IMR-90 (cell line): ENCODE measurements around the gene PPP2R5A. TPM values are rescaled to one million over a fixed set of nuclear protein-coding genes. Genes with fewer than 3 reads are reported as not detected.

ENCODE experiments used
- ATAC-seq: fragments of 200-7000 bp; cut with Tn5 transposase; 2 replicates; pipeline ENCODE4 v1.9.1; 2020; ENCODE audit warnings: low read depth, mild to moderate bottlenecking, moderate library complexity
- BruUV-seq: library from RNA; stranded (reverse); fragments of 400-500 nt; replicated peaks from 2 replicates; lab custom pipeline; 2021; lab: Mats Ljungman, UMichigan
- CTCF ChIA-PET: fragments of 300-600 bp; formaldehyde crosslinking; extraction: SDS; loops from one replicate; lab custom pipeline; 2021; ENCODE audit warnings: antibody characterized with exemption; lab: Yijun Ruan, JAX
- POLR2A ChIA-PET: fragments of 300-600 bp; sonication (Branson Sonifier 250); formaldehyde crosslinking; loops from one replicate; lab custom pipeline; 2022; ENCODE audit warnings: antibody characterized with exemption; ENCODE audit not compliant: unreplicated experiment; lab: Charles Lee
- DNase-seq: peaks from one replicate; pipeline ENCODE4 v3.0.0; 2013
- H2AFZ ChIP-seq: replicated peaks from 2 replicates; pipeline ENCODE3; 2013; ENCODE audit warnings: low read length, mild to moderate bottlenecking; ENCODE audit not compliant: poor library complexity
- H2AK5ac ChIP-seq: 2 replicates; pipeline ENCODE4 v1.6.1; 2013; ENCODE audit warnings: low read depth, low read length, inconsistent platforms
- H2AK9ac ChIP-seq: replicated peaks from 2 replicates; pipeline ENCODE3; 2013; ENCODE audit warnings: mild to moderate bottlenecking, low read depth, low read length, moderate library complexity; ENCODE audit not compliant: poor library complexity
- H2BK120ac ChIP-seq: 2 replicates; pipeline ENCODE4 v1.6.1; 2013; ENCODE audit warnings: low read depth, low read length, inconsistent platforms
- H2BK15ac ChIP-seq: 3 replicates; pipeline ENCODE4 v1.6.1; 2013; ENCODE audit warnings: low read depth, low read length, inconsistent platforms
- H2BK20ac ChIP-seq: 2 replicates; pipeline ENCODE4 v1.6.1; 2013; ENCODE audit warnings: low read depth, mild to moderate bottlenecking, inconsistent platforms, low read length, moderate library complexity
- H2BK5ac ChIP-seq: 2 replicates; pipeline ENCODE4 v1.6.1; 2013; ENCODE audit warnings: mild to moderate bottlenecking, low read depth, low read length, inconsistent platforms; ENCODE audit not compliant: poor library complexity, severe bottlenecking
- H3K14ac ChIP-seq: replicated peaks from 2 replicates; pipeline ENCODE4 v1.6.1; 2013; ENCODE audit warnings: low read depth, low read length, inconsistent platforms
- H3K18ac ChIP-seq: 2 replicates; pipeline ENCODE4 v1.6.1; 2013; ENCODE audit warnings: low read depth, low read length, control low read depth
- H3K23ac ChIP-seq: 2 replicates; pipeline ENCODE4 v1.6.1; 2013; ENCODE audit warnings: low read depth, low read length, inconsistent platforms
- H3K27ac ChIP-seq: 2 replicates; pipeline ENCODE4 v1.5.1; 2013; ENCODE audit warnings: mild to moderate bottlenecking, control low read depth, low read length; ENCODE audit not compliant: insufficient read depth
- H3K27me3 ChIP-seq: 2 replicates; pipeline ENCODE4 v1.6.1; 2013; ENCODE audit warnings: low read length; ENCODE audit not compliant: control insufficient read depth, insufficient read depth
- H3K36me3 ChIP-seq: 2 replicates; pipeline ENCODE4 v1.6.1; 2013; ENCODE audit warnings: low read length, mixed read lengths; ENCODE audit not compliant: control insufficient read depth, insufficient read depth
- H3K4ac ChIP-seq: 2 replicates; pipeline ENCODE4 v1.6.1; 2013; ENCODE audit warnings: low read depth, low read length, inconsistent platforms
- H3K4me1 ChIP-seq: 2 replicates; pipeline ENCODE4 v1.6.1; 2013; ENCODE audit warnings: low read length, mixed read lengths; ENCODE audit not compliant: control insufficient read depth, insufficient read depth
- H3K4me2 ChIP-seq: 2 replicates; pipeline ENCODE4 v1.6.1; 2013; ENCODE audit warnings: low read depth, mild to moderate bottlenecking, control low read depth, low read length, moderate library complexity
- H3K4me3 ChIP-seq: 2 replicates; pipeline ENCODE4 v1.5.1; 2013; ENCODE audit warnings: low read depth, mild to moderate bottlenecking, control low read depth, low read length, moderate library complexity; ENCODE audit not compliant: insufficient read depth
- H3K56ac ChIP-seq: 2 replicates; pipeline ENCODE4 v1.6.1; 2013; ENCODE audit warnings: low read length, inconsistent platforms; ENCODE audit not compliant: insufficient read depth; ENCODE audit errors: extremely low read depth
- H3K79me1 ChIP-seq, 2 experiments: 2 replicates each; pipeline ENCODE4 v1.6.1; 2013; ENCODE audit warnings: low read length in 2 of 2, inconsistent platforms in 1 of 2, low read depth in 1 of 2
- H3K9ac ChIP-seq: 2 replicates; pipeline ENCODE4 v1.6.1; 2013; ENCODE audit warnings: low read depth, low read length, control low read depth
- H3K9me1 ChIP-seq: 2 replicates; pipeline ENCODE4 v1.6.1; 2013; ENCODE audit warnings: low read length, inconsistent platforms; ENCODE audit not compliant: insufficient read depth
- H3K9me3 ChIP-seq: 2 replicates; pipeline ENCODE4 v1.6.1; 2013; ENCODE audit warnings: low read length; ENCODE audit not compliant: control insufficient read depth, insufficient read depth
- H4K20me1 ChIP-seq: 2 replicates; pipeline ENCODE4 v1.6.1; 2013; ENCODE audit warnings: low read length, inconsistent platforms; ENCODE audit not compliant: insufficient read depth
- H4K5ac ChIP-seq: 2 replicates; pipeline ENCODE4 v1.6.1; 2013; ENCODE audit warnings: mild to moderate bottlenecking, low read depth, low read length, control low read depth
- H4K8ac ChIP-seq, 2 experiments: 2 replicates each; pipeline ENCODE4 v1.6.1; 2013; ENCODE audit warnings: low read depth in 2 of 2, low read length in 2 of 2, control low read depth in 1 of 2, inconsistent platforms in 1 of 2
- H4K91ac ChIP-seq: 2 replicates; pipeline ENCODE4 v1.6.1; 2013; ENCODE audit warnings: low read depth, low read length, inconsistent platforms; ENCODE audit not compliant: insufficient read depth
- BHLHE40 ChIP-seq: fragments of 150-350 bp; IDR thresholded peaks from 2 replicates; pipeline ENCODE4 v1.6.1; 2016; ENCODE audit warnings: mild to moderate bottlenecking, low read depth, low read length
- CEBPB ChIP-seq: IDR thresholded peaks from 2 replicates; pipeline ENCODE4 v1.6.1; 2012; ENCODE audit warnings: low read depth, low read length, improper control_type of control experiment
- CHD1 ChIP-seq: IDR thresholded peaks from 2 replicates; pipeline ENCODE4 v1.6.1; 2012; ENCODE audit warnings: low read depth, low read length, improper control_type of control experiment
- FOS ChIP-seq: fragments of 150-350 bp; IDR thresholded peaks from 2 replicates; pipeline ENCODE4 v1.6.1; 2016; ENCODE audit warnings: low read depth, low read length
- MAFK ChIP-seq: IDR thresholded peaks from 2 replicates; pipeline ENCODE4 v1.6.1; 2012; ENCODE audit warnings: low read depth, low read length, improper control_type of control experiment
- MAZ ChIP-seq: IDR thresholded peaks from 2 replicates; pipeline ENCODE4 v1.6.1; 2012; ENCODE audit warnings: low read depth, mild to moderate bottlenecking, low read length, improper control_type of control experiment, moderate library complexity, borderline replicate concordance
- MXI1 ChIP-seq: IDR thresholded peaks from 2 replicates; pipeline ENCODE4 v1.6.1; 2012; ENCODE audit warnings: low read depth, mild to moderate bottlenecking, low read length, moderate library complexity, borderline replicate concordance
- NFE2L2 ChIP-seq: fragments of 150-350 bp; IDR thresholded peaks from 2 replicates; pipeline ENCODE4 v1.6.1; 2016; ENCODE audit warnings: low read depth, mild to moderate bottlenecking, low read length
- POLR2A ChIP-seq: IDR thresholded peaks from 2 replicates; pipeline ENCODE4 v1.6.1; 2012; ENCODE audit warnings: mild to moderate bottlenecking, low read depth, low read length
- RAD21 ChIP-seq: IDR thresholded peaks from 2 replicates; pipeline ENCODE4 v1.6.1; 2012; ENCODE audit warnings: low read length, improper control_type of control experiment
- RCOR1 ChIP-seq: IDR thresholded peaks from 2 replicates; pipeline ENCODE4 v1.6.1; 2012; ENCODE audit warnings: mild to moderate bottlenecking, low read length, improper control_type of control experiment; ENCODE audit not compliant: insufficient replicate concordance
- RFX5 ChIP-seq: IDR thresholded peaks from 2 replicates; pipeline ENCODE4 v1.8.0; 2012; ENCODE audit warnings: low read depth, mild to moderate bottlenecking, low read length, moderate library complexity
- SMC3 ChIP-seq: fragments of 150-350 bp; IDR thresholded peaks from 2 replicates; pipeline ENCODE4 v1.6.1; 2016; ENCODE audit warnings: low read depth, mild to moderate bottlenecking, antibody characterized with exemption, low read length, moderate library complexity
- dilution Hi-C: fragments of 300-500 bp; cut with HindIII; formaldehyde crosslinking; loops from one replicate; pipeline ENCODE4 v1.14.3; 2018; ENCODE audit warnings: low sequenced_read_pairs; ENCODE audit not compliant: unreplicated experiment
- in situ Hi-C: fragments of 300-500 bp; cut with MboI; formaldehyde crosslinking; loops from 3 replicates; pipeline ENCODE4 v1.14.3; 2019; ENCODE audit warnings: low sequenced_read_pairs, inconsistent platforms, mixed read lengths
- intact Hi-C: fragments of 100-400 bp; cut with micrococcal nuclease; formaldehyde crosslinking; loops from 2 replicates; pipeline ENCODE4 v1.10.0; 2022
- polyA plus RNA-seq, 3 experiments: library from polyadenylated mRNA; depleted of rRNA; stranded (reverse); fragments of >200 nt; gene quantifications; 2 replicates each; pipeline ENCODE4 v1.2.3, GENCODE V29; 2012; ENCODE audit warnings: low replicate concordance in 1 of 3
- total RNA-seq: library from RNA; depleted of rRNA; stranded (reverse); fragments of >200 nt; gene quantifications from 2 replicates; pipeline ENCODE4 v1.2.3, GENCODE V29; 2012
- TF ChIP-seq, protein P1 (sequence below): conservative IDR thresholded peaks from 2 replicates; pipeline ENCODE4 v1.5.1; 2012; ENCODE audit warnings: mild to moderate bottlenecking, low read depth, low read length, improper control_type of control experiment
- TF ChIP-seq, protein P2 (sequence below): fragments of 150-350 bp; IDR thresholded peaks from 2 replicates; pipeline ENCODE4 v1.6.1; 2017; ENCODE audit warnings: mild to moderate bottlenecking, antibody characterized with exemption, low read length, low read depth
- TF ChIP-seq, protein P3 (sequence below): fragments of 150-350 bp; IDR thresholded peaks from 2 replicates; pipeline ENCODE4 v1.6.1; 2016; ENCODE audit warnings: low read depth, mild to moderate bottlenecking, low read length, moderate library complexity, borderline replicate concordance

Gene PPP2R5A
- total and polyA plus RNA-seq, 2 of the 4 experiments (the other 2 are of a cell fraction) = 8.4 to 12.6 TPM

DNA sequence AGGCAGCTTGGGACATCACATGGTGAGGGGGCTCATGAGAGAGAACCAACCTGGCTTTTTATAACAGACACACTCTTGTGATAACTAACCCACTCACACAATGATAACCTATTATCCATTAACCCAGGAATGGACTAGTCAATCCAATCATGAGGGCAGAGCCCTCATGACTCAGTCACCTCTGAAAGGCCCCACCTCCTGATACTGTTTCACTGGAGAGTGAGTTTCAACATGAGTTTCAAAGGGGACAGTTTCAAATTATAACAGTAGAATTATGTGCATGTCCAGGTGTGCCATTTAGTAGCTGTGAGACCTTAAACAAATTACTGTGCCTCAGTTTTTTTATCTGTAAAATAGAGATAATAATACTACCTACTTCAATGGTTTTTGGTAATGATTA, 47.6 kb upstream of the PPP2R5A start:
- H3K79me1 ChIP-seq = no peaks in the 10 kb centered on the region
- no peak overlapping the region for H4K5ac ChIP-seq
- no peaks in the 10 kb centered on the region for H4K20me1 ChIP-seq
- in situ Hi-C loops = no loop called here
- POLR2A ChIA-PET = no interaction called here
- peaks cover 3% of the 10 kb centered on the region for H3K4me1 ChIP-seq
- no peak overlapping the region for H3K56ac ChIP-seq
- H2BK20ac ChIP-seq = no peak overlapping the region
- H2BK5ac ChIP-seq = no peak overlapping the region
- no peak overlapping the region for H4K8ac ChIP-seq
- H4K91ac ChIP-seq = no peak overlapping the region
- H3K9ac ChIP-seq = no peak overlapping the region
- no peak overlapping the region for H2BK15ac ChIP-seq
- ATAC-seq = no peak
- H3K9me1 ChIP-seq = peaks cover 5% of the 10 kb centered on the region
- DNase-seq = no peak
- no peaks in the 10 kb centered on the region for H3K27me3 ChIP-seq
- no peak overlapping the region for H3K4me3 ChIP-seq
- H3K4me2 ChIP-seq = no peak overlapping the region
- H2AFZ ChIP-seq = no peak overlapping the region
- no peaks in the 10 kb centered on the region for H3K36me3 ChIP-seq
- H3K23ac ChIP-seq = no peak overlapping the region
- H3K14ac ChIP-seq = no peak overlapping the region
- no peaks in the 10 kb centered on the region for H3K9me3 ChIP-seq
- dilution Hi-C loops = no loop called here
- CTCF ChIA-PET = no interaction called here
- H3K27ac ChIP-seq = no peak overlapping the region
- no TSS peak for BruUV-seq
- H3K18ac ChIP-seq = no peak overlapping the region
- intact Hi-C loops = no loop called here
- H3K4ac ChIP-seq = no peak overlapping the region
- no peak overlapping the region for H2AK9ac ChIP-seq
- no peak overlapping the region for H2AK5ac ChIP-seq
- TF ChIP-seq FOS = no peak
- TF ChIP-seq CHD1 = no peak
- no peak for TF ChIP-seq MXI1
- TF ChIP-seq POLR2A = no peak
- TF ChIP-seq NFE2L2 = no peak
- TF ChIP-seq, protein P1, sequence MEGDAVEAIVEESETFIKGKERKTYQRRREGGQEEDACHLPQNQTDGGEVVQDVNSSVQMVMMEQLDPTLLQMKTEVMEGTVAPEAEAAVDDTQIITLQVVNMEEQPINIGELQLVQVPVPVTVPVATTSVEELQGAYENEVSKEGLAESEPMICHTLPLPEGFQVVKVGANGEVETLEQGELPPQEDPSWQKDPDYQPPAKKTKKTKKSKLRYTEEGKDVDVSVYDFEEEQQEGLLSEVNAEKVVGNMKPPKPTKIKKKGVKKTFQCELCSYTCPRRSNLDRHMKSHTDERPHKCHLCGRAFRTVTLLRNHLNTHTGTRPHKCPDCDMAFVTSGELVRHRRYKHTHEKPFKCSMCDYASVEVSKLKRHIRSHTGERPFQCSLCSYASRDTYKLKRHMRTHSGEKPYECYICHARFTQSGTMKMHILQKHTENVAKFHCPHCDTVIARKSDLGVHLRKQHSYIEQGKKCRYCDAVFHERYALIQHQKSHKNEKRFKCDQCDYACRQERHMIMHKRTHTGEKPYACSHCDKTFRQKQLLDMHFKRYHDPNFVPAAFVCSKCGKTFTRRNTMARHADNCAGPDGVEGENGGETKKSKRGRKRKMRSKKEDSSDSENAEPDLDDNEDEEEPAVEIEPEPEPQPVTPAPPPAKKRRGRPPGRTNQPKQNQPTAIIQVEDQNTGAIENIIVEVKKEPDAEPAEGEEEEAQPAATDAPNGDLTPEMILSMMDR = no peak
- no peak for TF ChIP-seq RFX5
- TF ChIP-seq MAFK = no peak
- TF ChIP-seq, protein P2, sequence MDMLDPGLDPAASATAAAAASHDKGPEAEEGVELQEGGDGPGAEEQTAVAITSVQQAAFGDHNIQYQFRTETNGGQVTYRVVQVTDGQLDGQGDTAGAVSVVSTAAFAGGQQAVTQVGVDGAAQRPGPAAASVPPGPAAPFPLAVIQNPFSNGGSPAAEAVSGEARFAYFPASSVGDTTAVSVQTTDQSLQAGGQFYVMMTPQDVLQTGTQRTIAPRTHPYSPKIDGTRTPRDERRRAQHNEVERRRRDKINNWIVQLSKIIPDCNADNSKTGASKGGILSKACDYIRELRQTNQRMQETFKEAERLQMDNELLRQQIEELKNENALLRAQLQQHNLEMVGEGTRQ = no peak
- no peak for TF ChIP-seq BHLHE40
- TF ChIP-seq RCOR1 = no peak
- TF ChIP-seq, protein P3, sequence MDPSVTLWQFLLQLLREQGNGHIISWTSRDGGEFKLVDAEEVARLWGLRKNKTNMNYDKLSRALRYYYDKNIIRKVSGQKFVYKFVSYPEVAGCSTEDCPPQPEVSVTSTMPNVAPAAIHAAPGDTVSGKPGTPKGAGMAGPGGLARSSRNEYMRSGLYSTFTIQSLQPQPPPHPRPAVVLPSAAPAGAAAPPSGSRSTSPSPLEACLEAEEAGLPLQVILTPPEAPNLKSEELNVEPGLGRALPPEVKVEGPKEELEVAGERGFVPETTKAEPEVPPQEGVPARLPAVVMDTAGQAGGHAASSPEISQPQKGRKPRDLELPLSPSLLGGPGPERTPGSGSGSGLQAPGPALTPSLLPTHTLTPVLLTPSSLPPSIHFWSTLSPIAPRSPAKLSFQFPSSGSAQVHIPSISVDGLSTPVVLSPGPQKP = no peak
- TF ChIP-seq RAD21 = no peak
- no peak for TF ChIP-seq SMC3
- TF ChIP-seq MAZ = no peak
- TF ChIP-seq CEBPB = no peak
- no peak overlapping the region for H2BK120ac ChIP-seq
